ENCODE data around the gene DSG2. TPM values are rescaled to one million over a fixed set of nuclear protein-coding genes. Genes with fewer than 3 reads are reported as not detected.
A peak's percentile ranks its signal among the peaks of the same experiment; 100 is the strongest.

Gene DSG2
- not detected in 2 replicates for total RNA-seq

GRCh38 chr18:31497836-31498573, at the start of gene DSG2:
DSG2 (plus strand) TSS chr18:31498177; CDS start chr18:31498252, 75 bp downstream.
- ATAC-seq (ENCODE audit: low read depth) (peak; percentile 50), DNase-seq (peak; percentile 15)
- ChIA-PET CTCF (no interaction called here), POLR2A (no interaction called here)
- Mint-ChIP-seq H3K36me3 (ENCODE audit: low read depth) (no peaks in the 10 kb centered on the region), H3K4me1 (peaks cover 13% of the 10 kb centered on the region), H3K4me3 (peak within 1 kb of the TSS; percentile 72), H3K27me3 (peaks cover 46% of the 10 kb centered on the region), H3K9me3 (no peaks in the 10 kb centered on the region), H3K27ac (no peak within 1 kb of the TSS)
- intact Hi-C loops (cut with micrococcal nuclease): no loop called here
- TF ChIP-seq, protein P1, sequence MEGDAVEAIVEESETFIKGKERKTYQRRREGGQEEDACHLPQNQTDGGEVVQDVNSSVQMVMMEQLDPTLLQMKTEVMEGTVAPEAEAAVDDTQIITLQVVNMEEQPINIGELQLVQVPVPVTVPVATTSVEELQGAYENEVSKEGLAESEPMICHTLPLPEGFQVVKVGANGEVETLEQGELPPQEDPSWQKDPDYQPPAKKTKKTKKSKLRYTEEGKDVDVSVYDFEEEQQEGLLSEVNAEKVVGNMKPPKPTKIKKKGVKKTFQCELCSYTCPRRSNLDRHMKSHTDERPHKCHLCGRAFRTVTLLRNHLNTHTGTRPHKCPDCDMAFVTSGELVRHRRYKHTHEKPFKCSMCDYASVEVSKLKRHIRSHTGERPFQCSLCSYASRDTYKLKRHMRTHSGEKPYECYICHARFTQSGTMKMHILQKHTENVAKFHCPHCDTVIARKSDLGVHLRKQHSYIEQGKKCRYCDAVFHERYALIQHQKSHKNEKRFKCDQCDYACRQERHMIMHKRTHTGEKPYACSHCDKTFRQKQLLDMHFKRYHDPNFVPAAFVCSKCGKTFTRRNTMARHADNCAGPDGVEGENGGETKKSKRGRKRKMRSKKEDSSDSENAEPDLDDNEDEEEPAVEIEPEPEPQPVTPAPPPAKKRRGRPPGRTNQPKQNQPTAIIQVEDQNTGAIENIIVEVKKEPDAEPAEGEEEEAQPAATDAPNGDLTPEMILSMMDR (IDR thresholded peaks at IDR 0.05): no peak

DNA sequence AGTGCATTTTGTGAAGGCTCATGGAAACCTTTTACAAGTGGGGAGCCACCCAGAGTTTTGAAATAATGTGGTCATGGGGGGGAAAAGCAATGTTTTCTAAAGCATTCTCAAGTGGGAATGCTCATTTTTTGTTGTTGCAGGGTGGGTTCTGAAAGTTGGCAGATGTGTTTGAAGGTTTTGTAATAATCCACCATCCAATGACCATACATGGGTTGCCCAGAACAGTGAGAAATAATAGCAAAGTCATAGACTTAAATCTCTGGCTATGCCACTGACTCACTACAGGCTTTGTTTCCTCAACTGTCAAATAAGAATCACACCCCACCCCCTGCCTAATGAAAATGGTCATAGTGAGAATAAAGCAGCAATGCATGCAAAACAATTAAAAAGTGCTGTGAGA, 47.6 kb upstream of the DSG2 start:
- ChIA-PET CTCF (no interaction called here), POLR2A (no interaction called here)
- ATAC-seq (ENCODE audit: low read depth): no peak
- Mint-ChIP-seq H3K27ac (no peak overlapping the region), H3K4me1 (no peaks in the 10 kb centered on the region), H3K27me3 (no peaks in the 10 kb centered on the region), H3K9me3 (no peaks in the 10 kb centered on the region), H3K4me3 (no peak overlapping the region), H3K36me3 (ENCODE audit: low read depth) (no peaks in the 10 kb centered on the region)
- intact Hi-C loops (cut with micrococcal nuclease): no loop called here
- TF ChIP-seq, protein P1 (IDR thresholded peaks at IDR 0.05): no peak
- DNase-seq: no peak

DNA sequence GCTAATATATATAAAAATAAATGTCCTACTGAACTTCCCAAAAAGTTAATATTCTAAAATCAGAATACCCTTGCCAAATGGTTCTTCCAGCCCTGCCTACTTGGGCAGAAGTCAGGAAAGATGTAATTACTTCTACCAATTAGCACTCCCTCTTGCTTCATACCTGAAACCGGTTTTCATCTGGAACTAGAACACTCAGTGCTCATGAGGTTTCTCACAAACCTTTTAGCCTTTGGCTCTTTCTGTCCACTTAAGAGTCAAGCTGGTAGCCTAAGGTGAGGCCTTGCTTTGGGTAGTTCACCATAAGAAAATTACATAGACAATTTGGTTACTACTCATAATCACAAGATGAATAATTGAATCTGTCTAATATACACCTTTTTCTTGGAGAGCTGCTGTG, 46.4 kb upstream of the DSG2 start:
- DNase-seq: no peak
- Mint-ChIP-seq H3K27ac (no peak overlapping the region), H3K4me3 (no peak overlapping the region), H3K36me3 (ENCODE audit: low read depth) (no peaks in the 10 kb centered on the region), H3K4me1 (no peaks in the 10 kb centered on the region), H3K27me3 (no peaks in the 10 kb centered on the region), H3K9me3 (no peaks in the 10 kb centered on the region)
- CTCF ChIA-PET: no interaction called here
- intact Hi-C loops (cut with micrococcal nuclease): no loop called here
- TF ChIP-seq, protein P1 (IDR thresholded peaks at IDR 0.05): no peak
- POLR2A ChIA-PET: no interaction called here
- ATAC-seq (ENCODE audit: low read depth): no peak

GRCh38 chr18:31454066-31454708, 43.8 kb upstream of the DSG2 start:
- Mint-ChIP-seq H3K27me3 (no peaks in the 10 kb centered on the region), H3K4me3 (no peak overlapping the region), H3K9me3 (no peaks in the 10 kb centered on the region), H3K36me3 (ENCODE audit: low read depth) (no peaks in the 10 kb centered on the region), H3K27ac (no peak overlapping the region), H3K4me1 (no peaks in the 10 kb centered on the region)
- TF ChIP-seq, protein P1 (IDR thresholded peaks at IDR 0.05): no peak
- CTCF ChIA-PET: no interaction called here
- intact Hi-C loops (cut with micrococcal nuclease): no loop called here
- POLR2A ChIA-PET: no interaction called here
- no peak for DNase-seq
- ATAC-seq (ENCODE audit: low read depth): no peak

DNA sequence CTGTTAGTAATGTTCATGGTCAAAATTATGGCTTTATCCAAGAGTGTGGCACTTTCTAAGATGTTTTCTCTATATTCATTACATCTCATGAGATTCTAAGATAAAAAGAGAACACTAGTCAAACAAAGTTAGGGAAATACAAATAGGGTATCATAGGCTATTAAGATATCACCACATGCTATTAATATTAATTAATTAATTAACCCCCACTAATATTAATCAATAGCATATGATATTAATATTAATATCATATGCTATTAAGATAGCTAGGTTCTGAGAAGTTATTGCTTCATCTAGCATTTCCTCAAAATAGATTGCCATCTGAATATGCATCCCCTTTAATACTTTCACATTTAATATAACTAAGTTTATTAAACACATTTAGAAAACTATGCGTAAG, 28.3 kb upstream of the DSG2 start:
- H3K36me3 Mint-ChIP-seq (ENCODE audit: low read depth): no peaks in the 10 kb centered on the region
- CTCF ChIA-PET: no interaction called here
- H3K27ac Mint-ChIP-seq: no peak overlapping the region
- POLR2A ChIA-PET: no interaction called here
- TF ChIP-seq, protein P1 (IDR thresholded peaks at IDR 0.05): no peak
- H3K4me1 Mint-ChIP-seq: no peaks in the 10 kb centered on the region
- no peak for DNase-seq
- no peak for ATAC-seq (ENCODE audit: low read depth)
- H3K27me3 Mint-ChIP-seq: no peaks in the 10 kb centered on the region
- intact Hi-C loops (cut with micrococcal nuclease): no loop called here
- H3K9me3 Mint-ChIP-seq: no peaks in the 10 kb centered on the region
- H3K4me3 Mint-ChIP-seq: no peak overlapping the region
